HEK293 (cell line): ENCODE measurements around the gene PPP4R3C.

Source experiments
- IKZF3 ChIP-seq: fragments of 450-650 bp; IDR thresholded peaks from 2 replicates; pipeline ENCODE4 v1.5.0; 2018; ENCODE audit warnings: missing biosample characterization, mild to moderate bottlenecking, missing genetic modification characterization, moderate library complexity
- YY1 ChIP-seq: fragments of 450-650 bp; formaldehyde crosslinking; IDR thresholded peaks from 2 replicates; pipeline ENCODE4 v1.5.1; 2018; ENCODE audit warnings: missing biosample characterization, missing genetic modification characterization
- ZNF184 ChIP-seq: fragments of 450-650 bp; IDR thresholded peaks from 2 replicates; pipeline ENCODE4 v1.5.1; 2018; ENCODE audit warnings: missing biosample characterization, mild to moderate bottlenecking, missing genetic modification characterization
- ZNF549 ChIP-seq: fragments of 450-650 bp; IDR thresholded peaks from 2 replicates; pipeline ENCODE4 v1.5.1; 2018; ENCODE audit warnings: missing biosample characterization, missing genetic modification characterization, mild to moderate bottlenecking, inconsistent platforms, moderate library complexity
- TF ChIP-seq, protein P1 (sequence below): fragments of 450-650 bp; formaldehyde crosslinking; IDR thresholded peaks from 2 replicates; pipeline ENCODE4 v1.5.1; 2016; ENCODE audit warnings: missing biosample characterization, missing genetic modification characterization

DNA sequence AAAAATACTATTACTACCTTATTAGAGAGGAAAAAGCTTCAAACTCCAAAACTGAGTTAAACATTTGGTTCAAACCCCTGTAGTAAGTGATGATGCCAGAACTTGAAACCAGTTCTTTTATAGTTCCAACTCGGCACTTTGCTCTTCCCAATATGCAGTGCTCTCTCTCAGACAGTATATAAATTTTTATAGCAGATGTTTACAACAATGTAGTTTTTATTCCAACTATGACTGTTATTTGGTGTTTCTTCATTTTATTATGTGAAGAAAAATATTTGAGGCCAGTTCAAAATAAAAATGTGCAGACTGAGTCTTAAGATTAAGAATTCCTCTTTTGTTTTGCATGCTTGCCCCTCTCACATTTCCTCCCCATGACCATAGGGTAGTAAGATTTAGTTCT, 2.9 kb upstream of the PPP4R3C start:
- TF ChIP-seq, protein P1, sequence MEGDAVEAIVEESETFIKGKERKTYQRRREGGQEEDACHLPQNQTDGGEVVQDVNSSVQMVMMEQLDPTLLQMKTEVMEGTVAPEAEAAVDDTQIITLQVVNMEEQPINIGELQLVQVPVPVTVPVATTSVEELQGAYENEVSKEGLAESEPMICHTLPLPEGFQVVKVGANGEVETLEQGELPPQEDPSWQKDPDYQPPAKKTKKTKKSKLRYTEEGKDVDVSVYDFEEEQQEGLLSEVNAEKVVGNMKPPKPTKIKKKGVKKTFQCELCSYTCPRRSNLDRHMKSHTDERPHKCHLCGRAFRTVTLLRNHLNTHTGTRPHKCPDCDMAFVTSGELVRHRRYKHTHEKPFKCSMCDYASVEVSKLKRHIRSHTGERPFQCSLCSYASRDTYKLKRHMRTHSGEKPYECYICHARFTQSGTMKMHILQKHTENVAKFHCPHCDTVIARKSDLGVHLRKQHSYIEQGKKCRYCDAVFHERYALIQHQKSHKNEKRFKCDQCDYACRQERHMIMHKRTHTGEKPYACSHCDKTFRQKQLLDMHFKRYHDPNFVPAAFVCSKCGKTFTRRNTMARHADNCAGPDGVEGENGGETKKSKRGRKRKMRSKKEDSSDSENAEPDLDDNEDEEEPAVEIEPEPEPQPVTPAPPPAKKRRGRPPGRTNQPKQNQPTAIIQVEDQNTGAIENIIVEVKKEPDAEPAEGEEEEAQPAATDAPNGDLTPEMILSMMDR (tag by site-specific recombination) = no peak
- TF ChIP-seq ZNF549 (tag by site-specific recombination) (no peak), YY1 (no peak), ZNF184 (no peak), IKZF3 (tag by site-specific recombination) (no peak)
